ENCODE data around the gene SBF2. TPM values are rescaled to one million over a fixed set of nuclear protein-coding genes. Genes with fewer than 3 reads are reported as not detected.
A peak's percentile ranks its signal among the peaks of the same experiment; 100 is the strongest.

SBF2 gene
- total and polyA plus RNA-seq, 9 of the 15 experiments (the other 6 are each of a cell fraction or from before 2014, with no cell fraction given) = 0.80 to 9.5 (median 5.0) TPM

DNA sequence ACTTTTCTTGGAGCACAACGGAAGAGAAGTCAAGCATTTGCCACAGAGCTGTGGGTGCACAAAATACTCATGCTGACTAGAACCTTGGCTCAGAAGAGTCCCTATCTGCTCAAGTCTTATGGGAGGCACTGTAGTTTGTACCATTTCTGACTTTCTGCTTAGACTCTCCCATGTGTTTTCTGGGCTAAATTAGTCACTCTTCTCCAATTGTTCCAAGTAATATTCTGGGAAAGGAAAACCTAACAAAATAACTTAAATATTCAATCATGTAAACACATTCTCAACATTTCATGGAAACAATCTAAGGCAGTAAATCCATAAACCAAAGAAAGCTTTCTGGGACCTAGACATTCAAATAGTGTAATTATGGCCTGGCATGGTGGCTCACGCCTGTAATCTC, 409.4 kb downstream of the SBF2 start:
- FAIRE-seq = no peak
- intact Hi-C loops (cut with micrococcal nuclease) (no loop called here), in situ Hi-C loops (cut with MboI) (no loop called here)
- H3K9me1 ChIP-seq (ENCODE audit: control insufficient read depth, insufficient read depth, low read length) = no peaks in the 10 kb centered on the region
- no peak overlapping the region for H2AFZ ChIP-seq (ENCODE audit: low read depth, low read length)
- peaks cover 0 to 4% of the 10 kb centered on the region in 2 experiments; a peak in 2 of 5 replicates for H3K27me3 ChIP-seq (ENCODE audit: control insufficient read depth in 2 of 2, insufficient read depth in 2 of 2, low read length in 2 of 2)
- no peak overlapping the region for H3K27ac ChIP-seq (ENCODE audit: extremely low read depth, low read depth, low read length)
- ChIA-PET CTCF (ENCODE audit: low intra/inter-chr PET ratio) (no interaction called here), POLR2A (no interaction called here)
- H3K4me1 ChIP-seq (replicated peaks in 1 of 2; ENCODE audit: control insufficient read depth in 2 of 2, insufficient read depth in 2 of 2, low read length in 2 of 2) = no peaks in the 10 kb centered on the region
- TF ChIP-seq ZNF77 (CRISPR knock-in tag; IDR thresholded peaks at IDR 0.05) (no peak), SMAD2 (IDR thresholded peaks at IDR 0.05; ENCODE audit: low read depth, low read length) (no peak), POLR3A (IDR thresholded peaks at IDR 0.05; ENCODE audit: borderline replicate concordance, extremely low read depth, insufficient read depth, insufficient read length) (no peak), U2AF1 (optimal IDR thresholded peaks at IDR 0.05; ENCODE audit: low read depth, low read length) (no peak), CAMTA2 (CRISPR knock-in tag; conservative IDR thresholded peaks at IDR 0.05) (no peak)
- no peak overlapping the region for H3K9ac ChIP-seq (ENCODE audit: insufficient read depth in 1 of 2, low read depth in 2 of 2, low read length in 2 of 2)
- no peaks in the 10 kb centered on the region for H4K20me1 ChIP-seq (replicated peaks; ENCODE audit: control insufficient read depth, insufficient read depth, low read length)
- ATAC-seq = no peak
- H3K9me3 ChIP-seq (replicated peaks; ENCODE audit: control insufficient read depth, insufficient read depth, low read depth, low read length) = no peaks in the 10 kb centered on the region
- 17% methylated on average over 2 of the region's 2 CpGs for WGBS (ENCODE audit: insufficient coverage, low coverage, missing lambda C conversion rate)
- no peaks in the 10 kb centered on the region for H3K36me3 ChIP-seq (ENCODE audit: control insufficient read depth, insufficient read depth, low read length)
- H3K4me2 ChIP-seq (ENCODE audit: insufficient read depth, low read length) = no peak overlapping the region
- H3K4me3 ChIP-seq = no peak overlapping the region
- no peaks in the 10 kb centered on the region for H3K79me2 ChIP-seq (ENCODE audit: control insufficient read depth, insufficient read depth, low read length)
- no peak for DNase-seq (ENCODE audit: extremely low read depth in 1 of 4, low spot score in 3 of 4)
- no TSS peak for BruUV-seq (replicated peaks)

DNA sequence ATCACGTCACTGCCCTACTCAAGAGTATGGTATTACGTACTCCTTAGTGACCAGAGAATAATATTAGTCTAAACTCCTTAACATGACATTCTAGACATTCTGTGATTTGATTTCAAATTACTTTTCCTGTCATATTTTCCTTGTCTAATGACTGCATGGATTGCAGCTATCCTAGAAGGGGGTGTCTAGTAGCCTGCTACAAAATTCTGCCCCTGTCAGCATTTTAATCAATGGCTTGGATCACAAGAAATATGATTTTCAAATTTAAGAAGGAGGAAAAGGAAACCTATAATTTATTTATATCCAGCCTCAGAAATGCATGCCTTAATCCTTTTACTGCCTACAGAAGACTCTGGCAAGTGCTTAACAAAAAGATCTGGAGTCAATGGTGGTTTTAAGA, 413.4 kb downstream of the SBF2 start:
- intact Hi-C loops (cut with micrococcal nuclease) (no loop called here), in situ Hi-C loops (cut with MboI) (no loop called here)
- H3K9me1 ChIP-seq (ENCODE audit: control insufficient read depth, insufficient read depth, low read length) = no peaks in the 10 kb centered on the region
- FAIRE-seq (no peak), ATAC-seq (no peak), DNase-seq (ENCODE audit: extremely low read depth in 1 of 4, low spot score in 3 of 4) (no peak)
- H3K9ac ChIP-seq (ENCODE audit: insufficient read depth in 1 of 2, low read depth in 2 of 2, low read length in 2 of 2) = no peak overlapping the region
- H4K20me1 ChIP-seq (replicated peaks; ENCODE audit: control insufficient read depth, insufficient read depth, low read length) = no peaks in the 10 kb centered on the region
- peaks cover 0 to 4% of the 10 kb centered on the region in 2 experiments; a peak in 2 of 5 replicates for H3K27me3 ChIP-seq (ENCODE audit: control insufficient read depth in 2 of 2, insufficient read depth in 2 of 2, low read length in 2 of 2)
- POLR2A ChIA-PET = interaction anchor here (0.5 to 0.6 kb wide), 2 partner anchors 79 to 89 kb away, joined by 3 read pairs; no protein-coding TSS in a partner anchor
- H2AFZ ChIP-seq (ENCODE audit: low read depth, low read length) = no peak overlapping the region
- no peaks in the 10 kb centered on the region for H3K9me3 ChIP-seq (replicated peaks; ENCODE audit: control insufficient read depth, insufficient read depth, low read depth, low read length)
- CTCF ChIA-PET (ENCODE audit: low intra/inter-chr PET ratio) = no interaction called here
- H3K4me2 ChIP-seq (ENCODE audit: insufficient read depth, low read length) = no peak overlapping the region
- no peak overlapping the region for H3K27ac ChIP-seq (ENCODE audit: extremely low read depth, low read depth, low read length)
- H3K4me3 ChIP-seq = no peak overlapping the region
- BruUV-seq (replicated peaks) = no TSS peak
- no peaks in the 10 kb centered on the region for H3K36me3 ChIP-seq (ENCODE audit: control insufficient read depth, insufficient read depth, low read length)
- no peaks in the 10 kb centered on the region for H3K79me2 ChIP-seq (ENCODE audit: control insufficient read depth, insufficient read depth, low read length)
- H3K4me1 ChIP-seq (replicated peaks in 1 of 2; ENCODE audit: control insufficient read depth in 2 of 2, insufficient read depth in 2 of 2, low read length in 2 of 2) = peaks cover 0 to 4% of the 10 kb centered on the region in 2 experiments; a peak in 1 of 5 replicates
- WGBS (ENCODE audit: insufficient coverage, low coverage, missing lambda C conversion rate) = 57% methylated on average over 2 of the region's 2 CpGs
- TF ChIP-seq MBD1 (CRISPR knock-in tag; IDR thresholded peaks at IDR 0.05) (no peak), C11orf30 (IDR thresholded peaks at IDR 0.05; ENCODE audit: low read depth) (peak; percentile 50), KLF13 (tag; IDR thresholded peaks at IDR 0.05; ENCODE audit: borderline replicate concordance, low read depth) (no peak), ZNF764 (CRISPR knock-in tag; IDR thresholded peaks at IDR 0.05; ENCODE audit: low read depth) (no peak), MAFG (tag; conservative IDR thresholded peaks at IDR 0.05) (peak; percentile 52), ZNF174 (CRISPR knock-in tag; IDR thresholded peaks at IDR 0.05) (no peak), TCF7L2 (IDR thresholded peaks at IDR 0.05; ENCODE audit: low read depth, low read length) (no peak), EGR1 (conservative IDR thresholded peaks at IDR 0.05) (no peak)
- TF ChIP-seq, protein P1, sequence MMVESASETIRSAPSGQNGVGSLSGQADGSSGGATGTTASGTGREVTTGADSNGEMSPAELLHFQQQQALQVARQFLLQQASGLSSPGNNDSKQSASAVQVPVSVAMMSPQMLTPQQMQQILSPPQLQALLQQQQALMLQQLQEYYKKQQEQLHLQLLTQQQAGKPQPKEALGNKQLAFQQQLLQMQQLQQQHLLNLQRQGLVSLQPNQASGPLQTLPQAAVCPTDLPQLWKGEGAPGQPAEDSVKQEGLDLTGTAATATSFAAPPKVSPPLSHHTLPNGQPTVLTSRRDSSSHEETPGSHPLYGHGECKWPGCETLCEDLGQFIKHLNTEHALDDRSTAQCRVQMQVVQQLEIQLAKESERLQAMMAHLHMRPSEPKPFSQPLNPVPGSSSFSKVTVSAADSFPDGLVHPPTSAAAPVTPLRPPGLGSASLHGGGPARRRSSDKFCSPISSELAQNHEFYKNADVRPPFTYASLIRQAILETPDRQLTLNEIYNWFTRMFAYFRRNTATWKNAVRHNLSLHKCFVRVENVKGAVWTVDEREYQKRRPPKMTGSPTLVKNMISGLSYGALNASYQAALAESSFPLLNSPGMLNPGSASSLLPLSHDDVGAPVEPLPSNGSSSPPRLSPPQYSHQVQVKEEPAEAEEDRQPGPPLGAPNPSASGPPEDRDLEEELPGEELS (CRISPR knock-in tag; IDR thresholded peaks at IDR 0.05; ENCODE audit: borderline replicate concordance) = no peak
